NT2/D1 (cell line): ENCODE data around the gene ORMDL2.

ENCODE experiments used
- DNase-seq: peaks from one replicate; pipeline ENCODE4 v3.0.0-alpha.2; 2011; ENCODE audit warnings: low read depth, low spot score
- H3K27me3 ChIP-seq: 2 replicates; pipeline ENCODE4 v1.6.0; 2011; ENCODE audit warnings: mild to moderate bottlenecking; ENCODE audit not compliant: insufficient read length, insufficient read depth
- H3K36me3 ChIP-seq: 2 replicates; pipeline ENCODE4 v1.6.1; 2011; ENCODE audit warnings: mild to moderate bottlenecking, low read length, mixed read lengths; ENCODE audit not compliant: insufficient read depth, insufficient read length
- H3K4me1 ChIP-seq: 2 replicates; pipeline ENCODE4 v1.5.1; 2011; ENCODE audit not compliant: insufficient read depth, insufficient read length
- H3K4me3 ChIP-seq: 2 replicates; pipeline ENCODE4 v1.5.1; 2011; ENCODE audit warnings: low read depth; ENCODE audit not compliant: insufficient read length
- H3K9ac ChIP-seq: 2 replicates; pipeline ENCODE4 v1.6.0; 2011; ENCODE audit warnings: low read depth; ENCODE audit not compliant: insufficient read length
- H3K9me3 ChIP-seq: 2 replicates; pipeline ENCODE4 v1.5.1; 2011; ENCODE audit warnings: mild to moderate bottlenecking, low read length; ENCODE audit not compliant: insufficient read depth
- SUZ12 ChIP-seq: IDR thresholded peaks from 2 replicates; pipeline ENCODE4 v1.6.1; 2011; ENCODE audit not compliant: insufficient read length, insufficient read depth; ENCODE audit errors: extremely low read depth
- YY1 ChIP-seq: IDR thresholded peaks from 2 replicates; pipeline ENCODE4 v1.6.1; 2011; ENCODE audit not compliant: insufficient read length, insufficient read depth
- ZNF274 ChIP-seq: IDR thresholded peaks from 2 replicates; pipeline ENCODE4 v1.6.1; 2011; ENCODE audit warnings: mild to moderate bottlenecking, low read depth, low read length

The ORMDL2 gene, protein sequence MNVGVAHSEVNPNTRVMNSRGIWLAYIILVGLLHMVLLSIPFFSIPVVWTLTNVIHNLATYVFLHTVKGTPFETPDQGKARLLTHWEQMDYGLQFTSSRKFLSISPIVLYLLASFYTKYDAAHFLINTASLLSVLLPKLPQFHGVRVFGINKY

DNA sequence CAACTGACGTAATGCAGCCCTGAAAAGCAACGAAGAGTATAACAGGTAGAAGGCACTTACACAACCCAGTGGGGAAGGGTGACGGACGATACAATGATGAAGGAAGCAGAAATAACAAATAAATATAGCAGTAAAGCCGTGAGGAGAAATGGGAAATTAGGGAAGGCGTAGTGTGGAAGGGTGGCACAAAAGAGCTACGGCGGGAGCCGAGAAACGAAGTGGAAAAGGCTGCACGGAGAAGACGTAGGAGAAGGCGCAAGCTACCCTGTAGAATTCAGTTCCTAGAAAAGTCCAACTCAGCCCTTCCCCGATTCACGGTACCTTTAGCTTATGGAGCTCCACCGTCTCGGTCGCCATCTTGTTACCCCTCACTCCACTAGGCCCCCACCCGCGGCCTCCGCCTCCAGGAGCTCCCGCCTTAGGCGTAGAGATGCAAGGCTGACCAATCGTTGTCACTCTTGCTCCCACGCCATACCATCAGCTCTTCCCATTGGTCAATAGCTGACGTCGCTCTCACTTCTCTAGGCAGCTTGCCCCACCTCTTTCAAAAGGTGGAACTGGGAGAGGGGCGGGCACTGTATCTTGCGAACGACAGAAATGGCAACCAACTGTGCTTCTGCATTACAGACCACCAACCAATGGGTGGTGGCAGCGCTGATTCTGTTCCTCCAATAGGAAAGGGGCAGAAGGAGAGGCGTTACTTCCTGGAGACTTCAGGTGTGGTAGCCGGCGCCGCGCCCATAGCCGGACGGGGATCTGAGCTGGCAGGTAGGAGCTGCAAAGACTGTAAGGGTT lies at the start of gene ORMDL2, which contains the start of gene SARNP:
ORMDL2 (plus strand) TSS at position 697 of the 795 bp plus-strand sequence. CDS start 959 bp downstream, outside the sequence.
SARNP (minus strand) TSS at position 380 of the 795 bp plus-strand sequence; CDS start at position 357, 23 bp downstream.
- peaks cover 72% of the 10 kb centered on the region for H3K36me3 ChIP-seq
- peak; percentile 100 for DNase-seq
- peak; percentile 88 for TF ChIP-seq YY1
- no peak for TF ChIP-seq ZNF274
- H3K4me3 ChIP-seq, result peak within 1 kb of the TSS; percentile 91
- H3K27me3 ChIP-seq, result no peaks in the 10 kb centered on the region
- no peaks in the 10 kb centered on the region for H3K9me3 ChIP-seq
- H3K4me1 ChIP-seq, result no peaks in the 10 kb centered on the region
- H3K9ac ChIP-seq, result peak within 1 kb of the TSS; percentile 94

DNA sequence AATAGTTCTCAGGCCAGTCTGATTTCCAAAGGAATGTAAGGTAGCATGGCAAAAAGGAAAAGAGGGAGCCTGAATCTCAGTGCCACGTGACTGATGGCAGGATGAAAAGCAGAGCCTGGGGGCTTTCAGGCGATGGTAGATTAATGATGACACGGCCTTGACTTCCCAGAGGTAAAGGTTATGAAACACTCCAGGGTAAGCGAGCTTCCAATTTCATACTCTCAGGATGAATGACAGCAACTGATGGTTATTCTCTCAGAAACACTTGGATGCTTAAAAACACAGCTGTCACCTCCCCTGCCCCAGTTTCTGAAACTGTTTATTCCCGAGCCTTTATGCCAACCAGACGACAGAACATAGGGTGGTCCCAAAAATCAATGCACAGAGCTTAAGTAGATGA lies 46.1 kb upstream of the ORMDL2 start:
- Histone ChIP-seq H3K9ac (no peak overlapping the region), H3K27me3 (no peaks in the 10 kb centered on the region), H3K4me3 (no peak overlapping the region), H3K9me3 (no peaks in the 10 kb centered on the region), H3K36me3 (peaks cover 49% of the 10 kb centered on the region), H3K4me1 (peaks cover under 1% of the 10 kb centered on the region)
- no peak for TF ChIP-seq ZNF274
- TF ChIP-seq YY1, result no peak
- TF ChIP-seq SUZ12, result no peak
- no peak for DNase-seq

DNA sequence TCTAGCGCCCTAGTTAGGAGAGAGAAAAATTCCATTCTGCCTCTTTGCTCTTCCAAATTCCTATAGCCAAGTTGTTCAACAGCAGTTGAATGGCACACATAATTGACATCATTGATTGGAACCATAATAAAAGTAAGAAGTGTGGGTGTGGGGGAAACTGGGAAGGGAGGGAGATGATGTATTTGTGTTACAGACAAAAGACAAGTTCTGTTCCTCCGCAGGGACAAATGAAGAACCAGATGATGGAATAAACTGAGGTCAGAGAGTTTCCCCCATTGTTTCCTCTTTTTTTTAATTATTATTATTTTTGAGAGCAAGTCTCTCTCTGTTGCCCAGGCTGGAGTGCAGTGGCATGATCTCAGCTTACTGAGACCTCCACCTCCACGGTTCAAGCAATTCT lies 40.0 kb upstream of the ORMDL2 start:
- H3K36me3 ChIP-seq, result peaks cover 79% of the 10 kb centered on the region
- H3K9me3 ChIP-seq, result no peaks in the 10 kb centered on the region
- H3K4me3 ChIP-seq, result no peak overlapping the region
- no peak for TF ChIP-seq SUZ12
- no peak for TF ChIP-seq YY1
- no peak for TF ChIP-seq ZNF274
- no peaks in the 10 kb centered on the region for H3K27me3 ChIP-seq
- no peak for DNase-seq
- H3K9ac ChIP-seq, result no peak overlapping the region
- H3K4me1 ChIP-seq, result no peaks in the 10 kb centered on the region

DNA sequence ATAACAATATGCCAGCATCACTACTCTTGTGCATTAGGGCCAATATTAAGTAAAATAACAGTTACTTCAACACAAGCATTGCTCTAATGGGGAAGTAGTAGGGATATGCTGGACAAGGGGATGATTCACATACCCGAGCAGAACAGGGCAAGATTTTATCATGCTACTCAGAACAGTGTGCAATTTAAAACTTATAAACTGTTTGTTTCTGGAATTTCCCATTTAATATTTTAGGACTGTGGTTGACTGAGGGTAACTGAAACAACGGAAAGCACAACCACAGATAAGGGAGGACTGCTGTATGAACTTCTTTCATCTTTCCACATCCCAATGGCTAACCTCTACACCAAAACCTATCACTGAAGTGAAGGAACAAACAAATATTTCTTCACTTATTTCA lies 37.2 kb upstream of the ORMDL2 start:
- DNase-seq, result no peak
- Histone ChIP-seq H3K36me3 (peaks cover 93% of the 10 kb centered on the region), H3K9ac (no peak overlapping the region), H3K9me3 (no peaks in the 10 kb centered on the region), H3K27me3 (no peaks in the 10 kb centered on the region), H3K4me1 (no peaks in the 10 kb centered on the region), H3K4me3 (no peak overlapping the region)
- TF ChIP-seq YY1 (no peak), ZNF274 (no peak), SUZ12 (no peak)

DNA sequence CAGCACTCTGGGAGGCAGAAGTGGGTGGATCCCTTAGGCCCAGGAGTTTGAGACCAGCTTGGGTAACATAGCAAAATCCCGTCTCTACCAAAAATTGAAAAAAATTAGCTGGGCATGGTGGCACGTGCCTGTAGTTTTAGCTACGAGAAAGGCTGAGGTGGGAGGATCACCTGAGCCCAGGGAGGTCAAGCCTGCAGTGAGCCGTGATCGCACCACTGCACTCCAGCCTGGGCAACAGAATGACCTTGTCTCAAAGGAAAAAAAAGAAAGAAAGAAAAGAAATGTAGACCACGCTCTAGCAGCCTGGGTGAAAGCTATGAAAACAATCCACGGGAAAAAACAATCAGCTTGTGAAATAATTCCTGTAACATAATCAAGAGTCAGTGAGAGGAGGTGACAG lies 29.3 kb upstream of the ORMDL2 start:
- H3K36me3 ChIP-seq, result peaks cover 87% of the 10 kb centered on the region
- DNase-seq, result no peak
- no peak for TF ChIP-seq ZNF274
- TF ChIP-seq SUZ12, result no peak
- TF ChIP-seq YY1, result no peak
- no peak overlapping the region for H3K4me3 ChIP-seq
- no peaks in the 10 kb centered on the region for H3K9me3 ChIP-seq
- H3K4me1 ChIP-seq, result no peaks in the 10 kb centered on the region
- H3K27me3 ChIP-seq, result no peaks in the 10 kb centered on the region
- H3K9ac ChIP-seq, result no peak overlapping the region

DNA sequence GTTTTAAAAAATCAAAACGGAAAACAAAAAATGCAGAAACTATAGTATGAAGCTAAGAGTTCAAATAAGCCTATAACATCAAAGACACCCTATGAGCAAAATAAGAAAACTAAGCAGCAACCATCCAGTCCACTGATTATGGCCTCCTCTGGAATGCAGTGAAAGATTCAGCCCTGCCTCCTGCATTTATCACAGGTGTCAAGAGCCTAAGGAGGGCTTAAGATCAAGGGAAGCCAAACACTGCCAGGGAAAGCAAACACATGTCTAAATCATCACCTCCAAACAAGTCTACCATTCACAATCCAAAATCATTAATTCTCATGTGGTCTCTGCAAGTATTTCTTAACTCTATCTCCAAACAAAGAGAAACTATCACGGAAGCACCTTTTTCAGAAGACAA lies 28.7 kb upstream of the ORMDL2 start:
- Histone ChIP-seq H3K27me3 (no peaks in the 10 kb centered on the region), H3K4me1 (no peaks in the 10 kb centered on the region), H3K36me3 (peaks cover 87% of the 10 kb centered on the region), H3K9me3 (no peaks in the 10 kb centered on the region), H3K9ac (no peak overlapping the region), H3K4me3 (no peak overlapping the region)
- TF ChIP-seq ZNF274, result no peak
- TF ChIP-seq SUZ12, result no peak
- no peak for TF ChIP-seq YY1
- no peak for DNase-seq

DNA sequence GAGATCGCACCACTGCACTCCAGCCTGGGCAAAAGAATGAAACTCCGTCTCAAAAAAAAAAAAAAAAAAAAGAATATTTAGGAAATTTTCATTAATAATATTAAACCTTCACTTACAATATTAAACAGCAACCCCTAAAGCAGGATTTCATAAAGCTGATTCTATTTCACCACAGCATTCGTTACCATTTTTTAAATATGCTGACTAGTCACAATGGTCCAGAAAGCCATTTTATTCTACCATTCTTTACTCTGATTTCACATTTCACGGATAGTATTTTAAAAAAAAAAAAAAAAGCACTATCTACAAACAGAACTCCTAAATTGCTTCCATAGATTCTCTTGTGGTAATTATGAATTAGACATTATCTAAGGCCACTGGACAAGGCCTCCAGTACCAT lies 27.9 kb upstream of the ORMDL2 start:
- Histone ChIP-seq H3K9me3 (no peaks in the 10 kb centered on the region), H3K27me3 (no peaks in the 10 kb centered on the region), H3K4me1 (no peaks in the 10 kb centered on the region), H3K36me3 (peaks cover 87% of the 10 kb centered on the region), H3K4me3 (no peak overlapping the region), H3K9ac (no peak overlapping the region)
- DNase-seq, result no peak
- TF ChIP-seq ZNF274 (no peak), SUZ12 (no peak), YY1 (no peak)
